Measurements from ENCODE around the gene SUPT5H.
"Not testable (repeated sequence)": the region's sequence is repeated elsewhere in the genome, so short reads cannot be mapped to it uniquely, and the experiment has no call there.

Gene SUPT5H

DNA sequence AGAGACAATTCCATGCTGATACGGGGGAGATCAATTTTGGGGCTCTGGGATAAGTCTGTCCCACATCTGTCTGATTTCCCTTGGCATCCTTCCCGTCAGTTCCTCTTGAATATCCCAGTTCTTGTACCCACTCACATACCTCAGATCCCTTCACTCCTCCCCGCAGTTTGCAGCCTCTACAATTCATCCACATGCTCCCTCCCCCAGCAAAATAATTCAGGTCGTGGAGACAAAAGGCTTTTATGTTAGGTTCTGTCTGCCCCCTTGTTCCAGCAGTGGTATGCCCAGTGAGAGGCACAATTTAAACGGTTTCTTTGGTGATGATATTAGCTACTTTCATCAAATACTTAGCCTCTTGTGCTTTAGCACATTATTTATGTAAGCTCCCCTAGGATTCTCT is 19.2 kb upstream of the SUPT5H start:
- DNase-seq, result no peak

DNA sequence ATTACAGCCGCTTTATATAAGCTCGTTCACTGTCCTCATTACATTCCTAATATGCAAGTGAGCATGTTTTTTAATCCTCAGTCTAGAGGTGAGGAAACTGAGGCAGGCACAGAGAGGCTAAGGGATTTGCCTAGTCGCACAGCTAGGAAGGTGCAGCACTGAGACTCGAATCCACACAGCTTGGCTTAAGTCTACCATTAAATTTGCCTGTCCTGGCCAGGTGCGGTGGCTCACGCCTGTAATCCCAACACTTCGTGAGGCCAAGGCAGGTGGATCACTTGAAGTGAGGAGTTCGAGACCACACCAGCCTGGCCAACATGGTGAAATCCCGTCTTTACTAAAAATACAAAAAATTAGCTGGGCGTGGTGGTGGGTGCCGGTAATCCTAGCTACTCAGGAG is 17.7 kb upstream of the SUPT5H start:
- no peak for DNase-seq

DNA sequence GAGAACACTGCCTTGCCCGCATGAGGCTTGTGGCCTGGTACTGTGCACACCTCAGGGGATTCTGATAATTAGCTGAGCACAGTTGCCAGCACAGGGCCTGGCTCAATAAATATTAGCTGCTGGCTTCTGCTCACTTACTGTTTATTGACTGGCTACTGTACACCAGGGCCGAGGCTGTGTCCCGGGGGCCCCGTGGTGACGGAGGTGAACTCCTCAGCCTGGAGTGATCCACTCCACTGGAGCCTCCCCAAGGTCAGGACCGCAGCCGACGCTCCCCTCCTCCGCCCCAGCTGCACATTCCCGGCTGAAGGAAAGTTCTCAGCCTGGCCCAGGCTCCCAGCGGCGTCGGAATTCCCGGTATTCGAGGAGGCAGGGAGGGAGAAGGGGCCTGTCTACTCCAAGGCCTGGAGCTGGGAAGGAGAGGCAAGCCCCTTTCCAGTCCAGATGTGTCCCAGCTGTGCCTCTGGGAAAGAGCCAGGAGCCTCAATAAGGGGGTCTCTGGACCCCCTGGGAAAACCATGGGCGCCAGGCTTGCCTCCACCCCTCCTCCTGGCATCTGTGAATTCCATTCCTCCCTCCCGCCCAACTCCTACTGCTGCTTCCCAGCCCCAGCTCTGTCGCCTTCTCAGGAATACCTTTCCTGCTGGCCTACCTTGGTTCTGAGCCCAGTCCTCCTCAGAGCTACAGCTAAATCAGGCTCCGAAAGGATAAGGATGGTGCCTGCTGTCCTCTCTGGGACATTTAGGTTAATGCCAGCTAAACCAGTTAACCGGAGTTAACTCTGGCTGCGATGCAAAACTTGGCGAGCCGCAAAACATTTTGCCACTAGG is 16.9 kb upstream of the SUPT5H start:
- DNase-seq, result no peak

DNA sequence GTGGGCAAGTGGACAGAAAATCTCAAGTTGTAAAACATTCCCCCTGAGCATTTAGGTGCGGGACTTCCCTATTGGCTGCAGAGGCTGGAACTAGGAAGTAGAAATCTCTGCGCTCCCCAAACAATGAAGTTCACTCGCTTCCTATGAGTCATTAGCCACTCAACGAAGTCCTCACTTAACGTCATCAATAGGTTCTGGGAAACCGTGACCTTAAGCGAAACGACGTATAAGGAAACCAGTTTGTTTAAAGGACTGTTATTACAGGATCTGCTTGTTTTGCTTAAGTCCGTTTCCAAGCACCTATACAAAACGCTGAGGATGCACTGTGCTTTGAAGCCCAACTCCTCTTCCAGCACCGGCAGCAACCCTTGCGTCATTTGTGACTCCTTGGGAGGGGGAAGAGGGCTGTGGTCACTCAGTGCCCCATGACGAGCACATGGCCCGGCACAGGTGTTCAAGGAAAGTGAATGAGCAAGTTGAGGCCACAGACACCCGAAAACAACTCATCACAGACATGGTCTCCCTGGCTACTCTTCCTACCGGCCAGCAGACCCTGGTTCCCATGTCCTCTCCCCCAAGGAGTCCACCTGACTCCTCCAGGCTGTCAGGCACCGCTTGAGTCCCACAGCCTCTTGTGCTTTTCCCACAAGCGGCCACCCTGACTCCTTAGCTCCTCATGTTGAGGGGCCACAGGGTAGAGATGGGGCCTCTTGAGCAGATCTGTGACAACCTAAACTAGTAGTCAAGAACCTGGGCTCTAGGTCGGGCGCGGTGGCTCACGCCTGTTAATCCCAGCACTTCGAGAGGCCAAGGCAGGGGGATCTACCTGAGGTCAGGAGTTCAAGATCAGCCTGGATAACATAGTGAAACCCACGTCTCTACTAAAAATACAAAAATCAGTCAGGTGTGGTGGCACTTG is 14.4 kb upstream of the SUPT5H start:
- DNase-seq, result peak; percentile 86

DNA sequence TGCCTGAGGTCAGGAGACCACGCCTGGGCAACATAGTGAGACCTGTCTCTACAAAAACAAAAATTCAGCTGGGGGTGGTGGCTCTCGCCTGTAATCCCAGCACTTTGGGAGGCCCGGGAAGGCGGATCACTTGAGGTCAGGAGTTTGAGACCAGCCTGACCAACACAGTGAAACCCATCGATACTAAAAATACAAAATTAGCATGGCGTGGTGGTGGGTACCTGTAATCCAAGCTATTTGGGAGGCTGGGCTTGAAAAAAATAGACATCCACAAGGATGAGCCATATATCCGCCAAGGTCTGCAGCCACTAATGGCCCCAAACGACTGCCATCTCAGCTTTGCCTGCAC is 12.7 kb upstream of the SUPT5H start:
- no peak for DNase-seq

DNA sequence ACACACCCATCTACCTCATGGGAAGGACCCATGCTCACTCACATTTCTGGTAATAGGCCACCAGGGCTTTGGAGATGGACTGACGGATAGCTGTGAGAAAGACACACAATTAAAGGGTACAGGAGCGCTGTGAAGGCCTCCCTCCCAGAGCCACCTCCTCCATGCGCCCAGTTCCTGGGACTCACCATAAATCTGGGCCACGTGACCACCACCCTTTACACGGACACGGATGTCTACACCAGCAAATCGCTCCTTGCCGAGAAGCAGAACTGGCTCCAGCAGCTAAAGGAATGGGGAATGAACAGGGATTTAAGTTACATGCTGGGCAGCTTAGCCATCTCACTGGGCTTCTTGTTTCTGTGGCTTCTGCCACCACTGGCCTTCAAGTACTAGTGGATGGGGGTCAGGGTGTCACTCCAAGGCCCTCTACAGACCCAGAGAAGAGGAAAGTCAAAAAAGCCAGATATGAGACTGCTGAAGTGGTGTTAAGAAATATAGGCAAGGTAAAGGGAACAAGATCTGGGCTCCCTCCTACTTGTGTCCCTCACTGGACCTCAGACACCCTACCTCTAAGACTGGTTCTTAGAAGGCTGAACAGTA is 11.8 kb upstream of the SUPT5H start:
- DNase-seq, result no peak

DNA sequence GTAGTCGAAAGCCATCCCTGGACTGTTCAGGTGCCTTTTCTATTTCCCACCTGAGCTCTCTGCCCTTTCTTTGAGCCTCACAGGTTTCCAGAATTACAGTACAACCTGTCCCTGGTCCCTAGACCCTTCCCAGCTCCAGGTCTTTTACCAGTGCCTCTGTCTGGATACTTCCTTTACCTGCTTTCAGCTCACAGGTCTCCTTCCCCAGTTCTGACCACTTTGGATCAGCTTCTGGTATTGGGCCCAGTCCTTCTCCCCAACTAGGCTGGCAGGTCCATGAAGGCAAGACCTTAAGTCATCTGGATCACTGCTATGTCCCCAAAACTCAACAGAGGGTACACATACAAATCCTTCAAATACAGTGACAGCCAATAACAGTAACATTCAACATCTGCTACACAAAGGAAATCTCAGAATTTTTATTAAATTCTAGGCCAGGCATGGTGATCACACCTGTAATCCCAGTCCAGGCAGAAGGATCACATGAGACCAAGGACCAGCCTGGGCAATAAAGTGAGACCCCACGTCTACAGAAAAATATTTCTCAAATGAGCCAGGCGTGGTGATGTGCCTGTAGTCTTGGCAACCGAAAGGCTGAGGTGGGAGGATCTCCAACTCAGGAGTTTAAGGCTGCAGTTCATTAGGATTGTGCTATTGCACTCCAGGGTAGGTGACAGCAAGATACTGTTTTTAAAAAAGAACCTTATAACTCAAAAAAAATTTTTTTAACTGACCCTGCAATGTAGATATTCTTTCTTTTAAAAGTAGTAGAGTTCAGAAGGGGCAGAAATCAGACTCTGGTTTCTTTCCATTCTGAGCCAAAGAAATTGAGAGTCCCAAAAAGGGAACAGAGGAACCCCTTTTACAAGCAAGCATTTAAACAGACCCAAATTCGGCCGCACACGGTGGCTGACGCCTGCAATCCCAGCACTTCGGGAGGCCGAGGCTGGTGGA is 11.0 kb upstream of the SUPT5H start:
- DNase-seq, result no peak

DNA sequence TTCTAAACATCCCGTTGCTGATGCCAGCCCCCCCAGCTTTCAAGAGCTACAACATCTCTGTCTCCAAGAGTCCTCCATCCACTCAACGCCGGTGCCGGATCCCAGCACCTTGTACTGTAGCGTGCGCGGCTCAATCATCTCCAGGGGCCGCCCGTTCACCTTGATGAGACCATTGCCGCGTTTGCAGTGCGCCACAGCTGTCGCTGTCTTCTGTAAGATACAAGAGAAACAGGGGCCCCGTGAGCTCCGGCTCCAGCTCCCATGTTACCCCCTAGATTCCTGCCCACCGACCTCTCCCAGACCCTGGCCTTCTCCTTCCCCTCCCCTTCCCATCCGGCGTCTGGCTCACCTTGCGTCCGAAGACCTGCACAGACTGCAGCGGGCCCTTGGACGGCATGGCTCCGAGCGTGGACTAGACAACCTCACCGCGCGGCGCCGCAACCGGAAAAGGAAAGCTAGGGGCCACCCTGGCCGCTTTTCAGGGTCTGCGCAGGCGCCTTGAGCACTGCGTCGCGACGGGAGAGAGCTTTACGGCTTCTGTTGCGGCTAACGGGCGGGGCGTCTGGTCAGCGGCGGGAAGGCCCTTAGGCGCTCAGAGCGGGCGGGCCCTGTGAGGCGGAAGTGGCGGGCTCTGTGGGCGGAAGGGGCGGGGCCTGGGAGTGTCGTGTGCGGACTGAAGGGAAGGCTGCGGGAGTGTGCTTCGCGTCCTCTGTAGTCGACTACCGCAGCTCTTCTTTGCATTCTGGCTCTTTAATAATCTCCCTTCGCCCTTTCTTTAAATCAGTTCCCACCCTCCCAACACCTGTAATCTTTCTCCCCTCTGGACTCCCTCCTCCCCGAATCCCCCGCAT is 9.7 kb upstream of the SUPT5H start, which contains the start of gene RPS16:
Gene RPS16, minus strand, starts transcription at position 451 of the 851 bp plus-strand sequence. Its CDS starts 54 bp downstream, at position 397.
- DNase-seq, result peak; percentile 99

DNA sequence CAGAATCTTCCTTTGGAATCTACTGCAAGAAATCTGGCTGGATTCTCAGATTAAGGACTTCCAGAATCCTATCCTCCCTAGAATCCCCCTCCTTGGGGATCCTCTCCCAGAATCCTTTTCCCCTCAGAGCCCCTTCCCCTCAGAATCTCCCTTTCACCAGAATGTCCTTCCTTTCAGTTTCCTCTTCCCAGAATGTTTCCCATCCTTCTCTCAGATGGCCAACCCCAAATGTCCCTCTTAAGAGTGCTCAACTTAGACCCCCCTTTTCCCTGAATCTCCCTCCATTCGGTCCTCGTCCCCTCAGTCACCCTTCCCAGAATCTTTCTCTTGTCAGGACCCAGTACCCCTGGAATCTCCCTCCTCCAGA is 9.0 kb upstream of the SUPT5H start:
- DNase-seq, result no peak

DNA sequence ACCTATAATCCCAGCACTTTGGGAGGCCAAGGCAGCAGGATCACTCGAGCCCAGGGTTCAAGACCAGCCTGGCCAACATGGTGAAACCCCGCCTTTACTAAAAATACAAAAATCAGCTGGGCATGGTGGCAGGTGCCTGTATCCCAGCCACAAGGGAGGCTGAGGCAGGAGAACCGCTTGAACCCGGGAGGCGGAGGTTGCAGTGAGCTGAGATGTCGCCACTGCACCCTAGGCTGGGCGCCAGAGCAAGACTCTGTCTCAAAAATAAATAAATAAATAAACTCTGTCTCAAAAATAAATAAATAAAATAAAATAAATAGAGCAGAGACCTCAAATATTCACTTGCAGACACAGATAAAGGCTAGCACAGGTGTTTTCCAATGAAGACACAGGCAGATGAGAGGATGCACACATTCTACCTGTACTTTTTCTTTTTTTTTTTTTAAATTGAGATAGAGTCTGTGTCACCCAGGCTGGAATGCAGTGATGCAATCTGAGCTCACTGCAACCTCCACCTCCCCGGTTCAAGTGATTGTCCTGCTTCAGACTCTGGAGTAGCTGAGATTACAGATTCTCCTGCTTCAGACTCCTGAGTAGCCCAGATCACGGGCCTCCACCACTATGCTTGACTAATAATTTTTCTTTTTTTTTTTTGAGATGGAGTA is 7.0 kb upstream of the SUPT5H start:
- no peak for DNase-seq

DNA sequence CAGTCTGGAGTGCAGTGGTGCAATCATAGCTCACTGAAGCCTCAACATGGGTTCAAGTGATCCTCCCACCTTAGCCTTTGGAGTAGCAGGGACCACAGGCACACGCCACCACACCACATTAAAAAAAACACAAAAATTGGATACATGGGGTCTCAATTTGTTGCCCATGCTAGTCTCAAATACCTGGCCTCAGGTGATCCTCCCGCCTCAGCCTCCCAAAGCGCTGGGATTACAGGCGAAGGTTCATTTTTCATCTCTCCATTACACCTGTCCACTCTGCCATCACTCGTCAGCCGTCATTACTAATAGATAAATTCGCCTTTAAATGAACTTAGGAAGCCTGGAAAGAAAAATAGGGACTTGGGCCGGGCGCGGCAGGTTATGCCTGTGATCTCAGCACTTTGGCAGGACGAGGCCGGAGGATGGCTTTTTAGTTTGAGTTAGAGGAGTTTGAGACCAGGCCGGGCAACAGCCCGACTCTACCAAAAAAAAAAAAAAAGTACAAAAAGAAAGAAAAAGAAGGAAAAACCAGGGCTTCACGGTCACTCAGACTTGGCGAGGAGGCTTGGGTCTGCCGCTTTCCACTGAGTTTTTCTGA is 685 bp upstream of the SUPT5H start:
- DNase-seq, result no peak

DNA sequence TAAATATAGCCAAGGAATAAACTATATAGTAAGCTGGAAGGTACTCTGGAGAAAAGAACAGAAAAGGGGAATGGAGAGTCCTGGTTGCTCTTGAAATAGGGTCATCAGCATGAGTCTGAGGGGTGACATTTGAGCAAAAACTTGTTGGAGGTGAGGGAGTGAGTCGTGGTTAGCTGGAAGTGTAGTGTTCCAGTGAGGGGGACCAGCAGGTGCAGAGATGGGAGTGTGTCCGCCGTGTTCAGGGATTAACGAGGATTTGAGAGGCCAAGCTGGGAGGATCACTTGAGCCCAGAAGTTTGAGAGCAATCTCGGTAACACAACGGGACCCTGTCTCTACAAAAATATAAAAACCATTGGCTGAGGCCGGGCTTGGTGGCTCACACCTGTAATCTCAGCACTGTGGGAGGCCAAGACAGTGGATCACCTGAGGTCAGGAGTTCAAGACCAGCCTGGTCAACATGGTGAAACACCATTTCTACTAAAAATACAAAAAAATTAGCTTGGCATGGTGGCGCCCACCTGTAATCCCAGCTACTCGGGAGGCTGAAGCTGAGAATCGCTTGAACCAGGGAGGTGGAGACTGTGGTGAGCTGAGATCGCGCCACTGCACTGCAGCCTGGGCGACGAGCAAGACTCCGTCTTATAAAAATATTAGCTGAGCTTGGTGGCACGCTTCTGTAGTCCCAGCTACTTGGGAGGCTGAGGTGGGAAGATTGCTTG is 1.1 kb downstream of the SUPT5H start:
- DNase-seq, result no peak

DNA sequence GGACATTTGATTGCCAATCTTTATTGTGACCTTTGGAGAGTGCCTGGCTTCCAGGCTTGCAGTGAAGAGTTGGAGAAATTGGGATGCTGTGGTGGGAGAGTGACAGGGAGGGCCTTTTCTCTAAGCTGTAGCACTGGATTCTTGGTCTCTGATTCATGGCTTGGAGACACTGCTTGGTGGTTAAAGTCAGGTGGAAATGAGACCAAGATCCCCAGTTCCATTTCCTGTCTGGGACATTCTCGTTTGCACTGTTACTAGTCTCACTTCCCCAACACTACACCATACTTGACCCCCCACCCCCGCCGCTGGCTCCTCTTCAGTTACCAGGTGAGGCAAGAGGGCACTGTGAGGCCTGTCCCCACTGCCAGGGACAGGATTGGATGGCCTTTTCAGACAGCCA is 2.9 kb downstream of the SUPT5H start:
- no peak for DNase-seq

DNA sequence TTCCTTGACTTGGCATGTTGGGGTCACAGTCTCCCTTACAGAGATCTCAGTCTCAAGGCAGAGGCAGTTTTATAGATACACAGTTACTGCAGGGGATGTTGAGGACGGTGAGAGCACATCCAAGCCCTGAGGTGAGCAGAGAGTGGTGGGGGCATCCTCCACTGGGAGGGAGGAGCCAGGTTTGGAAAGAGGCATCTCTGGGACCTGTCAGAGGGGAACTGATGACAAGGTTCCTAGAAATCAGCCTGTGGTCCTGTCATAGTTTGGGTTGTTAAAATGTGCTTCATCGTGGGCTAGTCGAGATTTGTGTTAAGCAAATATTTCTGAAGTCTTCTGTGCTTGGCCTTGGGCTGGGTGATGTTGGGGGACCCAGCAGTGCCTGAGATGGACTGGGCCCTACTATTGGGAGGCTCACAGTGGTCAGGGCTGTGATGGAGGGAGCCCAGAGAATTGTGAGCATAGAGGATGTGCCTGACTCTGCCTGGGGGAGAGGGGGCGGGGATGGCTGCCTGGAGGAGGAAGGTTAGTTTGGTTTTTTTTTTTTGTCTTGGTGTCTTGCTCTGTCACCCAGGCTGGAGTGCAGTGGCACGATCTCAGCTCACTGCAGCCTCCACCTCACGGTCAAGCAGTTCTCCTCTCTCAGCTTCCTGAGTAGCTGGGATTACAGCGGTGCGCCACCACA is 3.9 kb downstream of the SUPT5H start:
- DNase-seq, result no peak

DNA sequence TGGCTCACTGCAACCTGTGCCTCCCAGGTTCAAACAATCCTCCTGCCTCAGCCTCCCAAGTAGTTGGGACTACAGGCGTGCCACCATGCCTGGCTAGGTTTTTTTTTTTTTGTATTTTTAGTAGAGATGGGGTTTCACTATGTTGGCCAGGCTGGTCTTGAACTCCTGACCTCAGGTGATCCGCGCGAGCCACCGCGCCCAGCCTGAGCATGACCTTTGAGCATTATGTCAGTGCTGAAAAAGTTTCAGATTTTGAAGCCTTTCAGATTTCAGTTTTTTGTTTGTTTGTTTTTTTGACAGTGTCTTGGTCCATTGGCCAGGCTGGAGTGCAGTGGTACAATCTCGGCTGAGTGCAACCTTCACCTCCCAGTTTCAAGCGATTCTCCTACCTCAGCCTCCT is 5.9 kb downstream of the SUPT5H start:
- not testable (repeated sequence) for DNase-seq

DNA sequence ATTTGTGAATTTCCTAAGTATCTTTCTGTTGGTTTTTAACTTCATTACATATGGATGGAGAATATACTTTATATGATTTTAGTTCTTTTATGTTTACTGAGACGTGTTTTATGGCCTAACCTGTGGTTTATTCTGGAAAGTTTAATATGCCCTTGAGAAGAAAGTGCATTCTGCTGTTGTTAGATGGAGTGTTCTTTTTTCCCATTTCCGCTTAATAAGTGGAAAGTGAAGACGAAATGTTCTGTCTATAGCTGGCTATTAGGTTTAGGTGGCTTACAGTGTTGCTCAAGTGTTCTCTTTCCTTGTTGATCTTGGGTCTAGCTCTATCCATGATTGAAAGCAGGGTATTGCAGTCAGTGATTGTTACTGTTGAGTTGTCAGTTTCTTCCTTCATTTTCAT is 18.0 kb downstream of the SUPT5H start:
- no peak for DNase-seq

DNA sequence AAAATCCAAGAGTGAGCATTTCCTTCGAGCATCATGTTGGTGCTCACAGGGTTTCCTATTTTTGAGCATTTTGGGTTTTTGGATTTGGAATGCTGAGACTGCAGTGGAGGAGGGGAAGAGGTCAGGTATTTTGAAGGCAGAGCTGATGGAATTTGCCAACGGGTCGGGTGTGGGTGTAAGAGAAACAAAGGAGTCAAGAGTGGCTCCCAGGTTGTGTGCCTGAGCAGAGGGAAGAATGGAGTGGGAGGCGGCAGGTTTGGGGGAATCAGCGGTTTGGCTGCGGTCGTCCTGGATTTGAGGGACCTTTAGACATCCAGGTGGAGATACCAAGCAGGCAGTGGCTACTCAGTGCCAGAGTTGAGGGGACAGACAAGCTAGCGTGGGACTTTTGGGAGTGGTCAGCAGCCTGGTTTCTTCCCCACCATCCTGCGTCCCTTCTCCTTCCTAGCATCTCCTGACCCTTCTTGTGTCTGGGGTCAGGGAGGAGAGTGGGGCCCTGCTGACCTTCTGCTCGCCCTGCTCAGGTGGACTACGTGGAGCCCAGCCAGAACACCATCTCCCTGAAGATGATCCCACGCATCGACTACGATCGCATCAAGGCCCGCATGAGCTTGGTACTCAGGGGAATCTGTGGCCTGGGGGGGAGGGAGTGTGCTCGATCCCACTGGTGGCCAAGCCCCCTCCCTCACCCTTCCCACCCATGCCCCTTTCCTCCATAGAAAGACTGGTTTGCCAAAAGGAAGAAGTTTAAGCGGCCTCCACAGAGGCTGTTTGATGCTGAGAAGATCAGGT is 20.8 kb downstream of the SUPT5H start:
- no peak for DNase-seq

DNA sequence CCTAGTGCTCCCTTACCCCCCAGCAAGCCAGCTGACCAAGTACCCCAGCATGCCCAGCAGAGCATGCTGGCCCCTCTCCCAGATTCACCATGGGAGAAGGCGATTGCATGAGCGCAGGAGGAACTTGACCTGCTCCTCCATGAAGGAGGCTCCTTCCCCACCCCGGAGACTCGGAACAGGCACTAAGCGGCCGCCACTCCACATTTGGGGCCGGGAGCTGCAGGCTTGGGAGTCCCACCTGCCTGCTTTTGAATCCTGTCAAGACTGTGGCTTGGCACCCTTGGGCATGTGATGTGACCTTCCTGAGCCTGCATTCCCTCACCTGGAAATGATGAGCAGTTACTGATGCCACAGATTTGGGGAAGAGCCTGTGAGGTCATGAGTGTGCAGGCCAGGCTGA is 22.6 kb downstream of the SUPT5H start:
- DNase-seq, result no peak

Measured in activated CD8-positive, alpha-beta memory T cell treated with anti-CD3 and anti-CD28 coated beads, Interleukin-2, amount 50 U/mL, for 48 hours (primary cell).